OCI-LY1 (cell line): ENCODE measurements around the gene TPO.

ENCODE experiments used
- CTCF ChIP-seq: fragments of 200-600 bp; sonication (generic), shearing (Covaris generic); IDR thresholded peaks from 2 replicates; pipeline ENCODE4 v1.5.1; 2017; ENCODE audit warnings: mild to moderate bottlenecking, antibody characterized with exemption, low read length, moderate library complexity, mixed read lengths
- EZH2 ChIP-seq: fragments of 200-600 bp; sonication (generic), shearing (Covaris generic); IDR thresholded peaks from 2 replicates; pipeline ENCODE4 v1.8.0; 2017; ENCODE audit warnings: borderline replicate concordance, mixed run types, mild to moderate bottlenecking, antibody characterized with exemption, low read length, moderate library complexity, mixed read lengths

- TF ChIP-seq CTCF = no peak
- TF ChIP-seq EZH2 = no peak
Measured at GRCh38 chr2:1486670-1487069, 73.4 kb downstream of the TPO start.
